Ovary (tissue), 9 donors: ENCODE measurements around the gene FAM53A. TPM values are rescaled to one million over a fixed set of nuclear protein-coding genes. Genes with fewer than 3 reads are reported as not detected.
A peak's percentile ranks its signal among the peaks of the same experiment; 100 is the strongest.

Source experiments
- DNase-seq, 5 donors: peaks; one replicate each; pipeline ENCODE4 v3.0.0-alpha.2; 2019 to 2020
- H3K27ac ChIP-seq, 2 donors: fragments of 200-600 bp; one replicate each; pipeline versions ENCODE4 v1.5.1 to v1.8.0; 2019 to 2022
- H3K27me3 ChIP-seq: fragments of 200-600 bp; one replicate; pipeline ENCODE4 v1.8.0; 2022
- H3K36me3 ChIP-seq: fragments of 200-600 bp; sonication (generic); one replicate; pipeline ENCODE4 v1.5.1; 2019
- H3K4me1 ChIP-seq: one replicate; pipeline ENCODE4 v1.8.1; 2013; ENCODE audit warnings: mild to moderate bottlenecking, moderate library complexity; ENCODE audit not compliant: insufficient read depth
- H3K4me3 ChIP-seq: fragments of 200-600 bp; sonication (generic); one replicate; pipeline ENCODE4 v1.5.1; 2017
- H3K9me3 ChIP-seq, 2 donors: fragments of 200-600 bp in 1 of 2; sonication (generic) in 1 of 2; one replicate each; pipeline versions ENCODE4 v1.5.1 to v1.8.1; 2013 to 2019; ENCODE audit warnings: mild to moderate bottlenecking in 1 of 2, moderate library complexity in 1 of 2
- EP300 ChIP-seq: sonication (generic); formaldehyde crosslinking; IDR thresholded peaks from one replicate; pipeline ENCODE4 v1.6.1; 2017; ENCODE audit warnings: antibody characterized with exemption
- POLR2A ChIP-seq: fragments of 450-650 bp; IDR thresholded peaks from one replicate; pipeline ENCODE4 v1.6.1; 2017; ENCODE audit warnings: antibody characterized with exemption, mild to moderate bottlenecking, moderate library complexity
- WGBS, 3 donors: extraction: QIAGEN DNeasy Blood & Tissue Kit in 1 of 3; methylation state at CpG; one replicate each; pipeline versions ENCODE4 v1.1.5 to v1.1.7; 2013 to 2017; 5-methylcytosine and 5-hydroxymethylcytosine counted together
- intact Hi-C, 4 donors: fragments of 100-400 bp; cut with DNase I; formaldehyde crosslinking; loops; one replicate each; pipeline versions ENCODE4 v1.11.0 to v1.15.1; 2022 to 2023
- polyA plus RNA-seq, 2 donors: library from polyadenylated mRNA; stranded (reverse); fragments of 200-250 nt in 1 of 2; fragments of 350-450 nt in 1 of 2; fragmentation: Illumina TruSeq in 1 of 2; extraction: RNeasy Lipid Tissue Mini Kit (QIAGEN cat#74804) in 1 of 2; gene quantifications; one replicate each; pipeline ENCODE4 v1.2.3, GENCODE V29; 2013 to 2014
- total RNA-seq, 7 donors: library from RNA; depleted of rRNA in 2 of 7; stranded (reverse); fragments of >200 nt in 2 of 7; fragmentation: NEBNext Ultra II Directional in 3 of 7; extraction: Animal tissue kit (Norgen Biotek cat#: 25700) in 3 of 7; gene quantifications; one replicate each; pipeline versions ENCODE4 v1.1.0 to v1.2.4, GENCODE V29; 2016 to 2023
- TF ChIP-seq, protein P1 (sequence below), 3 donors: fragments of 450-650 bp in 2 of 3; fragments of 200-600 bp in 1 of 3; IDR thresholded peaks; one replicate each; pipeline versions ENCODE4 v1.5.1 to v1.8.0; 2016 to 2022; ENCODE audit warnings: antibody characterized with exemption in 3 of 3, mild to moderate bottlenecking in 1 of 3
- donor health status: DM: no; HTN: no; CAD: no; lungs with moderate emphysema.
- donor health status: DM: no; HTN: no; CAD: no.
- donor health status: Bipolar disorder and iron deficiency.
- donor health status: DM: yes; HTN: yes; CAD: no.
- donor health status: DM: no; HTN: no; CAD: no.
- donor health status: DM: yes; HTN: yes; CAD: no.

FAM53A gene
- total and polyA plus RNA-seq, 9 donors: 0.32 to 5.1 (median 2.4) TPM

DNA sequence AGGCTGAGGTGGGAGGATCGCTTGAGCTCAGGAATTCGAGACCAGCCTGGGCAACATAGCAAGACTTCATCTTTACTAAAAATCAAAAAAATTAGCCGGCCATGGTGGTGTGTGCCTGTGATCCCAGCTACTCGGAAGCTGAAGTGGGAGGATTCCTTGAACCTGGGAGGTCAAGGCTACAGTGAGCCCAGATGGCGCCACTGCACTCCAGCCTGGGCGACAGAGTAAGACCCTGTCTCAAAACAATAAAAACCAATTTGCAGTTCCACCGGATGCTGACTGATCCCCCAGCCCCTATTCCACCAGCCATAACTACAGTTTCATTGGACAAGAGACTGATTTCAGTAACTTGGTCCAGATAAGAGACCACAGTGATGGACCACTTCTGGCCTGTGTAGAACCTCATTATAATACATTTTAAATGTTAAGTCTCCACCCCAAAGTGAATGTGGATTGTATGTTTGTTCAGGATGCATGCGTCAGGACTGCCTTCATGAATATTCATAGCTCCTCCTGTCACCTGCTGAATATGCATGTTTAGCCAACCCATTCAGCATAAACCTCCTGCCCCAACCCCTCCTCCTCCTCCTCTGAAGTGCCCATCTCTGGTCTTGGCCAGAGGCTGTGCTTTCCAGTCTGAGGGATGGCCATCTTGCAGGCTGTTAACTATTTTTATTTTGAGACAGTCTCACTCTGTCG is 30.3 kb upstream of the FAM53A start:
- intact Hi-C loops: no loop called here
- no peaks in the 10 kb centered on the region for H3K36me3 ChIP-seq
- H3K4me1 ChIP-seq: peaks cover 9% of the 10 kb centered on the region
- H3K9me3 ChIP-seq: no peaks in the 10 kb centered on the region
- 30 to 43% (median 37%) methylated on average over 9 of the region's 9 CpGs for WGBS, 3 donors
- DNase-seq: peak in 3 of 5 donors; percentile 9 to 32 (median 14)
- H3K4me3 ChIP-seq: no peak overlapping the region
- TF ChIP-seq EP300 (no peak), POLR2A (no peak)
- TF ChIP-seq, protein P1, sequence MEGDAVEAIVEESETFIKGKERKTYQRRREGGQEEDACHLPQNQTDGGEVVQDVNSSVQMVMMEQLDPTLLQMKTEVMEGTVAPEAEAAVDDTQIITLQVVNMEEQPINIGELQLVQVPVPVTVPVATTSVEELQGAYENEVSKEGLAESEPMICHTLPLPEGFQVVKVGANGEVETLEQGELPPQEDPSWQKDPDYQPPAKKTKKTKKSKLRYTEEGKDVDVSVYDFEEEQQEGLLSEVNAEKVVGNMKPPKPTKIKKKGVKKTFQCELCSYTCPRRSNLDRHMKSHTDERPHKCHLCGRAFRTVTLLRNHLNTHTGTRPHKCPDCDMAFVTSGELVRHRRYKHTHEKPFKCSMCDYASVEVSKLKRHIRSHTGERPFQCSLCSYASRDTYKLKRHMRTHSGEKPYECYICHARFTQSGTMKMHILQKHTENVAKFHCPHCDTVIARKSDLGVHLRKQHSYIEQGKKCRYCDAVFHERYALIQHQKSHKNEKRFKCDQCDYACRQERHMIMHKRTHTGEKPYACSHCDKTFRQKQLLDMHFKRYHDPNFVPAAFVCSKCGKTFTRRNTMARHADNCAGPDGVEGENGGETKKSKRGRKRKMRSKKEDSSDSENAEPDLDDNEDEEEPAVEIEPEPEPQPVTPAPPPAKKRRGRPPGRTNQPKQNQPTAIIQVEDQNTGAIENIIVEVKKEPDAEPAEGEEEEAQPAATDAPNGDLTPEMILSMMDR (IDR thresholded peaks at IDR 0.05): no peak
- H3K27me3 ChIP-seq: no peaks in the 10 kb centered on the region
- no peak overlapping the region for H3K27ac ChIP-seq

DNA sequence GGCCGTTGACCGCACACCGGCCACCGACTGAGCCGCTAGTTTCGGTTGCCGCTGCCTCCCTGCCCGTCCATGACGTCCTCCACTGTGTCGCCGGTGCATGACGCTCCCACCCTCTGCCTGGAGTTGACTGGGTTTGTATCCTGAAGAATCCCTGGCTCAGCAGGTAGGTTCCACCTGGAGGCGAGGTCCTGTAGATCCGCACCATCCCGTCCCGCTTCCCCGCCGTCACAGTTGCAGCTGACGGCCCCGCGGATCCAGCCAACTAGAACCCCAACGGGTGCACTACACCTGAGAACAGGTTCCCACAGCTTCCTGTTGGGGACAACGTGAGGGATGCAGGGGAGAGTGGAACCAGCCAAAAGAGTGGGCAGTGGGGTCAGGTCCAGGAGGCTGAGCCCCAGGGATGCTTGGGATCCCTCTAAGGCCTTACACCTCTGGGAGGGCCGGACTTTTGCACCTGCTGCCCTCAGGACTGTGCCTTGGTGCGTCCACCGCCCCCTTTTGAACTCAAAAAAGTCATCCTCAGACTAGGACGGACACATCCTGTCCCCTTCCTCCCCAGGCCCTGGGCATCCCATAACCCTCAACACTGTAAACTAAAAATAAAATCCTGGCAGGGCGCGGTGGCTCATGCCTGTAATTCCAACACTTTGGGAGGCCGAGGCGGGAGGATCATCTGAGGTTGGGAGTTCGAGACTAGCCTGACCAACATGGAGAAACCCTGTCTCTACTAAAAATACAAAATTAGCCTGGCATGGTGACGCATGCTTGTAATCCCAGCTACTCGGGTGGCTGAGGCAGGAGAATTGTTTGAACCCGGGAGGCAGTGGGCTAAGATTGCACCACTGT is 29.1 kb upstream of the FAM53A start:
- 25 to 28% (median 28%) methylated on average over 33 to 35 of the region's 35 CpGs for WGBS, 3 donors
- intact Hi-C loops: no loop called here
- peaks cover 9% of the 10 kb centered on the region for H3K4me1 ChIP-seq

DNA sequence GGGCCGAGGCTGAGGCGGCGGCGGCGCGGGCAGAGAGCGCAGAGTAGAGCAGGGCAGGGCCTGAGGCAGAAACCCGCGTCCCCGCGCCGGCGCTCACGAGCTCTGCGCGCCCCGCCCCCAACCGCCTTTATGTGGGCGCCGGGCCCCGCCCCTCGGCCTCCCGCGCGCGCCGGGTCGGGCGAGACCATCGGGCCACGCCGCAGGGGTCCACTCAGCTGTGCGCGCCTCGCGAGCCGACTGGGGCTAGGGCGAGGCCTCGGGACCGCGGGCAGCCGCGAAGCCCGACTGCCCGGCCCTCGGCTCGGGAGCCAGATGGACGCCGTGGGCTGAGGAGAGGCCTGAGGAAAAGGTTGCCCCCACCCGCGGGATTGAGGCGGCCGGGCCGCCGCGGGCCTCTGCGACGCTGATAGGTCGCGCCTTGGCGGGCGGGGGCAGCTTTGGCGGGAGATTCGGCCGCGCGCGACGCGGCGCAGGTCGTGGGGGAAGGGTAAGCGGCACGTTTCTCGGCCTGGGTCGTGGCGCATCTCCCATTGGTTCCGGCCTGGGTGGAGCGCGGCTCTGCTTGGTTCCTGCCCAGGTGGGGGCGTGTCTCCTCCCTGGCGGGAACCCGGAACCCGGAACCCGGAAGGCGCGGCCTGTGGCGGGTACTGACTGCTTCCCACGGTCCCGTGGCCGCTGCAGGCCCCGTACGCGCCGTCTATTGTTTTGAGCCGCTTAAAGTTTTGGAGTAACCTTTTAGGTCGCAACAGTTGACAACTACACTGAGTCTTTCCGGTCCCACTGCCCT is 28.3 kb upstream of the FAM53A start, which contains the start of gene SLBP:
SLBP (minus strand) TSS at position 104 of the 787 bp plus-strand sequence. CDS start 131 bp downstream, outside the sequence.
- Histone ChIP-seq H3K27ac (peak within 1 kb of the TSS; percentile 77 to 100), H3K4me3 (peak within 1 kb of the TSS; percentile 83), H3K27me3 (no peaks in the 10 kb centered on the region), H3K9me3 (no peaks in the 10 kb centered on the region), H3K36me3 (no peaks in the 10 kb centered on the region), H3K4me1 (peaks cover 9% of the 10 kb centered on the region)
- intact Hi-C loops: no loop called here
- DNase-seq: peak; percentile 95 to 97 (median 96)
- TF ChIP-seq POLR2A (peak; percentile 87), EP300 (no peak)
- TF ChIP-seq, protein P1 (IDR thresholded peaks at IDR 0.05): no peak
- 0 to 1% (median 0%) methylated on average over 68 to 98 of the region's 98 CpGs for WGBS, 3 donors

More for the DNA sequence above, 29.1 kb upstream of the FAM53A start:
- H3K4me3 ChIP-seq: peak overlapping the region; percentile 83
- DNase-seq: peak in 1 of 5 donors; percentile 21
- no peaks in the 10 kb centered on the region for H3K9me3 ChIP-seq
- H3K36me3 ChIP-seq: no peaks in the 10 kb centered on the region
- no peak for TF ChIP-seq POLR2A
- no peak for TF ChIP-seq EP300
- TF ChIP-seq, protein P1 (IDR thresholded peaks at IDR 0.05): no peak
- peak overlapping the region in 1 of 2 donors; percentile 100 for H3K27ac ChIP-seq
- no peaks in the 10 kb centered on the region for H3K27me3 ChIP-seq
